Mammary epithelial cell (primary cell): ENCODE measurements around the gene UPF2.

Experiments used
- CTCF ChIP-seq, 2 donors: IDR thresholded peaks in 1 of 2; conservative IDR thresholded peaks in 1 of 2; 2 replicates each; pipeline ENCODE4 v1.5.1; 2011 to 2012; ENCODE audit warnings: inconsistent platforms in 2 of 2, low read length in 2 of 2, mild to moderate bottlenecking in 2 of 2, control low read depth in 1 of 2, low read depth in 1 of 2; ENCODE audit not compliant: insufficient read depth in 1 of 2; ENCODE audit errors: extremely low read depth in 1 of 2
- EZH2 ChIP-seq: IDR thresholded peaks from 2 replicates; pipeline ENCODE4 v1.6.1; 2012; ENCODE audit warnings: low read length, inconsistent platforms, borderline replicate concordance

GRCh38 chr10:12063483-12063818, 20.8 kb upstream of the UPF2 start:
- no peak for TF ChIP-seq CTCF (conservative IDR thresholded peaks at IDR 0.05 in 1 of 2, IDR thresholded peaks at IDR 0.05 in 1 of 2; ENCODE audit: extremely low read depth in 1 of 2, insufficient read depth in 1 of 2, low read depth in 1 of 2, low read length in 2 of 2)
- TF ChIP-seq EZH2, result no peak
